Measurements from ENCODE around the gene HLA-A.

Gene HLA-A

DNA sequence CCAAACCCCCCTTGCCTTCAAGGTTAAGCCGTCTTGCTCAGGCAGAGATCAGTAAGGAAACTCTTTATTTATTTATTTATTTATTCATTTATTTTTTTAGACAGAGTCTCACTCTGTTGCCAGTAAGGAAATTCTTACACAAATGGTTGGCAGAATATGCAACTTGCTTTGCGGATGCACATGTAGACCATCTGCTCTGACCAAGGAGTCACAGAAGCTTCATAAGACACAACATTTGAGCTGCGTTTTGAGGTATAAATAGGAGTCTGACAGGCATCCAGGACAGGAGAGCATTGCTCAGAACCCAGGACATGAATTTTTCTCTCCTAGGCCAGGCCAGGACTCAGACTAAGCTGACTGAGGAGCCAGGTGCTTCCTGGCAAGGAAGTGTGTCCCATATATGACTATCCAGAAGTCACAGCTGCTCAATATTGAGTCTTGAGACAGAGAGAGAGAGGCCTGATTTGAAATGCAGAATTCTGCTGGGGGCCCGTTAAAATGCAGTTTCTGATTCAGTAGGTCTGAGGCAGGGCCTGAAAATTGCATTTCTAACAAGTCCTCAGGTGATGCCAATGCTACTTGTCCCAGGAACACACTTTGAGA lies 43.9 kb downstream of the HLA-A start:
- H3K9ac ChIP-seq (ENCODE audit: insufficient read length, low read depth): no peak overlapping the region
- no peaks in the 10 kb centered on the region for H3K4me1 ChIP-seq (ENCODE audit: insufficient read depth, insufficient read length)
- DNase-seq (ENCODE audit: low read depth, low spot score): no peak
- no peak overlapping the region for H3K4me3 ChIP-seq (ENCODE audit: insufficient read length, low read depth)
- TF ChIP-seq ZNF274 (IDR thresholded peaks at IDR 0.05; ENCODE audit: low read depth, low read length) (no peak), SUZ12 (IDR thresholded peaks at IDR 0.05; ENCODE audit: extremely low read depth, insufficient read depth, insufficient read length) (no peak), YY1 (IDR thresholded peaks at IDR 0.05; ENCODE audit: insufficient read depth, insufficient read length) (no peak)
- H3K9me3 ChIP-seq (ENCODE audit: insufficient read depth, low read length): no peaks in the 10 kb centered on the region
- no peaks in the 10 kb centered on the region for H3K36me3 ChIP-seq (ENCODE audit: insufficient read depth, insufficient read length, low read length)
- H3K27me3 ChIP-seq (ENCODE audit: insufficient read depth, insufficient read length): peaks cover 3% of the 10 kb centered on the region

DNA sequence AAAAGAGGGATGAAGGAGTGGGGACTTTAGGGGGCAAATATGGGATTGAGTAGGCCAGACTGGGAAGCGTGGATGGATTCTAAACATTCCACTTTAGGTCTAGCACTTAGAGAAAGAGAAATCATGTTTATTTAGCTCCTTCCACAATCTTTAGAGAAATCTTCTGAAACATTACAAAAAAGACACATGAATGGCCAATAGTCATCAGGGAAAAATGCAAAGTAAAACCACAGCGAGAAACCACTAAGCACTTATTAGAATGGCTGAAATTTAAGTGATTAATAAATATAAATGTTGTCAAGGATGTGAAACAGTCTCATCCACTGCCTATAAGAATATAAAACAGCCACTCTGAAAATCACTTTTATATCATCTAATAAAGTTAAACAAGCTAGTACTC lies 46.9 kb downstream of the HLA-A start:
- no peak overlapping the region for H3K4me3 ChIP-seq (ENCODE audit: insufficient read length, low read depth)
- no peaks in the 10 kb centered on the region for H3K9me3 ChIP-seq (ENCODE audit: insufficient read depth, low read length)
- no peak for TF ChIP-seq SUZ12 (IDR thresholded peaks at IDR 0.05; ENCODE audit: extremely low read depth, insufficient read depth, insufficient read length)
- TF ChIP-seq ZNF274 (IDR thresholded peaks at IDR 0.05; ENCODE audit: low read depth, low read length): no peak
- no peak for TF ChIP-seq YY1 (IDR thresholded peaks at IDR 0.05; ENCODE audit: insufficient read depth, insufficient read length)
- peaks cover 5% of the 10 kb centered on the region for H3K4me1 ChIP-seq (ENCODE audit: insufficient read depth, insufficient read length)
- H3K36me3 ChIP-seq (ENCODE audit: insufficient read depth, insufficient read length, low read length): no peaks in the 10 kb centered on the region
- DNase-seq (ENCODE audit: low read depth, low spot score): no peak
- no peak overlapping the region for H3K9ac ChIP-seq (ENCODE audit: insufficient read length, low read depth)
- no peaks in the 10 kb centered on the region for H3K27me3 ChIP-seq (ENCODE audit: insufficient read depth, insufficient read length)

GRCh38 chr6:29990931-29991330 lies 48.6 kb downstream of the HLA-A start:
- Histone ChIP-seq H3K27me3 (ENCODE audit: insufficient read depth, insufficient read length) (no peaks in the 10 kb centered on the region), H3K9me3 (ENCODE audit: insufficient read depth, low read length) (no peaks in the 10 kb centered on the region), H3K36me3 (ENCODE audit: insufficient read depth, insufficient read length, low read length) (no peaks in the 10 kb centered on the region), H3K9ac (ENCODE audit: insufficient read length, low read depth) (no peak overlapping the region), H3K4me1 (ENCODE audit: insufficient read depth, insufficient read length) (peaks cover 10% of the 10 kb centered on the region), H3K4me3 (ENCODE audit: insufficient read length, low read depth) (no peak overlapping the region)
- TF ChIP-seq SUZ12 (IDR thresholded peaks at IDR 0.05; ENCODE audit: extremely low read depth, insufficient read depth, insufficient read length) (no peak), YY1 (IDR thresholded peaks at IDR 0.05; ENCODE audit: insufficient read depth, insufficient read length) (no peak), ZNF274 (IDR thresholded peaks at IDR 0.05; ENCODE audit: low read depth, low read length) (no peak)
- DNase-seq (ENCODE audit: low read depth, low spot score): no peak

DNA sequence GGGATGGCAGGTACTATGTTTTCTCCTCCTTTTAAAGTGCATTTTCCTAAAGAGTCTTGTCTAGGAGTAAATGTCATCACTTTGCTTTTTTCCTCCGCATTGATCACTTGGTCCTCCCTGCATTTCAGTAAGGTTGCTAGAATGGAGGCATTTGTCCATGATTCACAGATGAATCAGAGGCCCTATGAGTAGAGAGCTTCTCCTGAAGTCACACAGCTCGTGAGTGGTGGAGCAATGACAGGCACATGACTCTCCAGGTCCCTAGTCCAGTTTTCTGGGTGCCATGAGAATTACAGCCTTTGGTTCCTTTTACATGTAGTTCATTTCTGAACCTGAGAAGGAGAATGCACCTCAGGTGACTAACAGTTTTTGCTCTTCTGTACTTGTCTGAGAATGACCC lies 50.5 kb downstream of the HLA-A start:
- H3K9ac ChIP-seq (ENCODE audit: insufficient read length, low read depth): no peak overlapping the region
- no peaks in the 10 kb centered on the region for H3K36me3 ChIP-seq (ENCODE audit: insufficient read depth, insufficient read length, low read length)
- H3K9me3 ChIP-seq (ENCODE audit: insufficient read depth, low read length): no peaks in the 10 kb centered on the region
- H3K4me1 ChIP-seq (ENCODE audit: insufficient read depth, insufficient read length): peaks cover 10% of the 10 kb centered on the region
- no peak for DNase-seq (ENCODE audit: low read depth, low spot score)
- peaks cover 9% of the 10 kb centered on the region for H3K27me3 ChIP-seq (ENCODE audit: insufficient read depth, insufficient read length)
- no peak for TF ChIP-seq ZNF274 (IDR thresholded peaks at IDR 0.05; ENCODE audit: low read depth, low read length)
- no peak for TF ChIP-seq YY1 (IDR thresholded peaks at IDR 0.05; ENCODE audit: insufficient read depth, insufficient read length)
- TF ChIP-seq SUZ12 (IDR thresholded peaks at IDR 0.05; ENCODE audit: extremely low read depth, insufficient read depth, insufficient read length): no peak
- H3K4me3 ChIP-seq (ENCODE audit: insufficient read length, low read depth): no peak overlapping the region

DNA sequence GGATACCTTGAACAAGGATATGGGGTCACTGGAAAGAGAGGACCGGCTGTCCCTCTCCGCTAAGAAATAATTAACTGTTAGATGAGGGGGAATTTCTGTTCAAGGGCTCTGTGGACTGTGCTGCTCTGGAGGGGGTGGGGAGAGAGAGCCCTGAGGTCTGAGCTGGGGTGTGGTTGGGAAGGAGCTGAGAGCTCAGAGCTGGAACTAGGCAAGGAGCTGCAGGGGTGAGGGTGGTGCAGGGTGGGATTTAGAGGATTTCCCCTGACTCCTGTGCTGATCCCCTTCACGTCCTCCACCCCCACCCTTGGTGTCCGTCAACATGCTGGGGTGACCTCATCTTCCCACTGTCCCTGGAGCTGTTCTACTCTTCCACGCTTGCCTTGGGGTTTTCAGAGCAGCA lies 52.5 kb downstream of the HLA-A start:
- no peak for TF ChIP-seq YY1 (IDR thresholded peaks at IDR 0.05; ENCODE audit: insufficient read depth, insufficient read length)
- TF ChIP-seq ZNF274 (IDR thresholded peaks at IDR 0.05; ENCODE audit: low read depth, low read length): no peak
- TF ChIP-seq SUZ12 (IDR thresholded peaks at IDR 0.05; ENCODE audit: extremely low read depth, insufficient read depth, insufficient read length): no peak
- Histone ChIP-seq H3K36me3 (ENCODE audit: insufficient read depth, insufficient read length, low read length) (no peaks in the 10 kb centered on the region), H3K9ac (ENCODE audit: insufficient read length, low read depth) (no peak overlapping the region), H3K27me3 (ENCODE audit: insufficient read depth, insufficient read length) (peaks cover 9% of the 10 kb centered on the region), H3K4me3 (ENCODE audit: insufficient read length, low read depth) (no peak overlapping the region), H3K9me3 (ENCODE audit: insufficient read depth, low read length) (no peaks in the 10 kb centered on the region), H3K4me1 (ENCODE audit: insufficient read depth, insufficient read length) (peaks cover 10% of the 10 kb centered on the region)
- DNase-seq (ENCODE audit: low read depth, low spot score): no peak

DNA sequence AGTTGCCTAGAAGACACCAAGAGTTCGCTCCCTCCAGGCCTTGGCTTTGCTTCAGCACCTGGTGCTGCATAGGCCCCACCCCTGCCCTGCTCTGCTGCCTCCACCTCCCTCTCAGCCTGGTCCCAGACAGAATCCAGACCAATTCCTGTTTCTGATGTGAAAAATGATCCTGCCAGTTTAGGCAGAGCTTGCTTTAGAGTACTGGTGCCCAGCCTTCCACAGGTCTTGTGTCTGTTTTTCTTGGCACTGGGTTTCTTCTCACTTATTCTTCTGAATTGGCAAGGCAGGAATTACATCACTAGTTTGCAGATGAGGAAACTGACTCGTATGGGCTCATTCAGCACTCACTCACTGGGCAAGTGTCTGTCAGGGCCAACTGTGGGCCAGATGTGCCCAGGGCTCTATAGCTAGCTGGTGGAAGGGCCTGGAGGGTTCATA lies 53.0 kb downstream of the HLA-A start:
- H3K36me3 ChIP-seq (ENCODE audit: insufficient read depth, insufficient read length, low read length): no peaks in the 10 kb centered on the region
- DNase-seq (ENCODE audit: low read depth, low spot score): no peak
- no peak overlapping the region for H3K4me3 ChIP-seq (ENCODE audit: insufficient read length, low read depth)
- peaks cover 9% of the 10 kb centered on the region for H3K27me3 ChIP-seq (ENCODE audit: insufficient read depth, insufficient read length)
- no peak overlapping the region for H3K9ac ChIP-seq (ENCODE audit: insufficient read length, low read depth)
- no peaks in the 10 kb centered on the region for H3K9me3 ChIP-seq (ENCODE audit: insufficient read depth, low read length)
- peaks cover 10% of the 10 kb centered on the region for H3K4me1 ChIP-seq (ENCODE audit: insufficient read depth, insufficient read length)
- TF ChIP-seq SUZ12 (IDR thresholded peaks at IDR 0.05; ENCODE audit: extremely low read depth, insufficient read depth, insufficient read length) (no peak), YY1 (IDR thresholded peaks at IDR 0.05; ENCODE audit: insufficient read depth, insufficient read length) (no peak), ZNF274 (IDR thresholded peaks at IDR 0.05; ENCODE audit: low read depth, low read length) (no peak)

All from NT2/D1 (cell line).